ENCODE data around the gene MIB2. TPM values are rescaled to one million over a fixed set of nuclear protein-coding genes. Genes with fewer than 3 reads are reported as not detected.

Gene MIB2
- total RNA-seq, 3 donors from 2014 or later, result 37.4 to 40.3 (median 37.7) TPM

GRCh38 chr1:1616045-1616790 lies 918 bp downstream of the MIB2 start:
- Mint-ChIP-seq H3K9me3 (no peaks in the 10 kb centered on the region), H3K27me3 (ENCODE audit: low read depth) (no peaks in the 10 kb centered on the region), H3K4me3 (peak overlapping the region; percentile 82), H3K36me3 (ENCODE audit: insufficient read depth) (peaks cover 3% of the 10 kb centered on the region), H3K4me1 (ENCODE audit: low read depth) (peaks cover 33% of the 10 kb centered on the region)
- peak; percentile 35 to 39 for ATAC-seq
- DNase-seq, result no peak

DNA sequence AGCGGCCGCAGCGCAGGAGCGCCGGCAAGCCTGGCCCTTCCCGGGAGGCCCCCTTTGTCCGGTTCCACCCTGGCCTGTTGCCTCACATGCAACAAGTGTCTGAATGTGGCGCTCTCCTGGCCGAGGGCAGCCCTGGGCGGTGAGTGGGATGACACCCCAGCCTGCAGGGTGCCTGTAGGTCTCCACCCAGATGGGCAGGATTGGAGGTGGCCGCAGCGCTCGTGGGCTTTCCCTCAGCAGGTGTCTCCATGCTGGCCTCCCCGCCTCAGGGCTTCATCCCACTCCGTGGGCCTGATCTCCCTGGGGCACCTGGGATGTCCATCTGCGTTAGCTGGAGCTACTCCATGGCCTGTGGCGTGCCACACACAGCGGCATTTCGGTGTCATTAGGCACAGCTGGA lies 1.5 kb downstream of the MIB2 start:
- peak overlapping the region; percentile 82 for H3K4me3 Mint-ChIP-seq
- no peaks in the 10 kb centered on the region for H3K9me3 Mint-ChIP-seq
- no peak for DNase-seq
- H3K36me3 Mint-ChIP-seq (ENCODE audit: insufficient read depth), result peaks cover 3% of the 10 kb centered on the region
- peaks cover 33% of the 10 kb centered on the region for H3K4me1 Mint-ChIP-seq (ENCODE audit: low read depth)
- no peaks in the 10 kb centered on the region for H3K27me3 Mint-ChIP-seq (ENCODE audit: low read depth)
- no peak for ATAC-seq

DNA sequence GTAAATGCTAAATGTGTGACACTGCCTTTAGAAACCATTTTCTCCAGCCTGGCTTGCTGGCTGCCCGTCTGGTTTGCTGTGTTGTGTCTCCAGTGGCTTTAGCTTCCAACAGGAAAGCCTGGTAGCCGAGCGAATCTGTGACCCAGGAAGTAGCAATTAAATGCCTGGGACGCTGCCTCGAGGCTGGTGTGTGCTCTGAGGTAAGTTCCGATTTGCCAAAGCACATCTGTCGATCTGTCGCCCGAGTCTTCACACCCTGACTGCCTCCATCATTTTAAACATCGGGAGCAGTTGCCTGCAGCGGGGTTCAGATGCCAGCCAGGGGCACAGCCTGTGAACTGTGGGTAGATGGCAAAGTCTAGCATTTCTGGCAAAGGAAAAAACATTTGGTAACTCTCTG lies 2.2 kb downstream of the MIB2 start:
- Mint-ChIP-seq H3K9me3 (no peaks in the 10 kb centered on the region), H3K27me3 (ENCODE audit: low read depth) (no peaks in the 10 kb centered on the region)

DNA sequence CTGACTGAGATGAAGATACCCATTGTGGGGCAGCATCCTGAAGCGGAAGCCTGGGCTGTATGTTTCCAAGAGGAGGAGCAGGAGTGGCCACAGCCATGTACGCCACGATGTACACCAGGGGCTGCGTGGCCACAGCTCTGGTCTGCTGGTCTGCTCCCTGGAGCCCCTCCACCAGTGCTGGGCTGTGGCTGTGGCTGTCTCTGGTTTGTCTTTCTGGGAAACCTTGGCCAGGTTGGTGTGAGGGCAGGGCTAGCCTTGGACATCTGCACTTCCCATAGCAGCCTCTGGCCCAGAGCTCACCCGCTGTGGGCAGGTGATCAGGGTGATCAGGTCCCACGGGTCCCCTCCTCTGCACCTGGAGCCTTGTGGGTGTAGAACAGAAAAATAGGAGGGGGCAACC lies 2.6 kb downstream of the MIB2 start:
- ATAC-seq (no peak), DNase-seq (no peak)

More for the DNA sequence above, 2.2 kb downstream of the MIB2 start:
- DNase-seq (no peak), ATAC-seq (no peak)
- Mint-ChIP-seq H3K4me1 (ENCODE audit: low read depth) (peaks cover 29% of the 10 kb centered on the region), H3K36me3 (ENCODE audit: insufficient read depth) (peaks cover 3% of the 10 kb centered on the region), H3K4me3 (peak overlapping the region; percentile 82)

GRCh38 chr1:1618396-1619068 lies 3.2 kb downstream of the MIB2 start:
- Mint-ChIP-seq H3K36me3 (ENCODE audit: insufficient read depth) (peaks cover 3% of the 10 kb centered on the region), H3K4me3 (no peak overlapping the region), H3K27me3 (ENCODE audit: low read depth) (no peaks in the 10 kb centered on the region), H3K9me3 (no peaks in the 10 kb centered on the region), H3K4me1 (ENCODE audit: low read depth) (peaks cover 32% of the 10 kb centered on the region)
- DNase-seq, result no peak
- no peak for ATAC-seq

More for the DNA sequence above, 2.6 kb downstream of the MIB2 start:
- H3K27me3 Mint-ChIP-seq (ENCODE audit: low read depth), result no peaks in the 10 kb centered on the region
- peaks cover 33% of the 10 kb centered on the region for H3K4me1 Mint-ChIP-seq (ENCODE audit: low read depth)
- H3K9me3 Mint-ChIP-seq, result no peaks in the 10 kb centered on the region
- peaks cover 3% of the 10 kb centered on the region for H3K36me3 Mint-ChIP-seq (ENCODE audit: insufficient read depth)
- peak overlapping the region; percentile 82 for H3K4me3 Mint-ChIP-seq

GRCh38 chr1:1619917-1620361 lies 4.6 kb downstream of the MIB2 start:
- Mint-ChIP-seq H3K36me3 (ENCODE audit: insufficient read depth) (peaks cover 3% of the 10 kb centered on the region), H3K9me3 (no peaks in the 10 kb centered on the region), H3K27me3 (ENCODE audit: low read depth) (no peaks in the 10 kb centered on the region), H3K4me1 (ENCODE audit: low read depth) (peaks cover 18% of the 10 kb centered on the region), H3K4me3 (no peak overlapping the region)
- no peak for DNase-seq
- no peak for ATAC-seq

DNA sequence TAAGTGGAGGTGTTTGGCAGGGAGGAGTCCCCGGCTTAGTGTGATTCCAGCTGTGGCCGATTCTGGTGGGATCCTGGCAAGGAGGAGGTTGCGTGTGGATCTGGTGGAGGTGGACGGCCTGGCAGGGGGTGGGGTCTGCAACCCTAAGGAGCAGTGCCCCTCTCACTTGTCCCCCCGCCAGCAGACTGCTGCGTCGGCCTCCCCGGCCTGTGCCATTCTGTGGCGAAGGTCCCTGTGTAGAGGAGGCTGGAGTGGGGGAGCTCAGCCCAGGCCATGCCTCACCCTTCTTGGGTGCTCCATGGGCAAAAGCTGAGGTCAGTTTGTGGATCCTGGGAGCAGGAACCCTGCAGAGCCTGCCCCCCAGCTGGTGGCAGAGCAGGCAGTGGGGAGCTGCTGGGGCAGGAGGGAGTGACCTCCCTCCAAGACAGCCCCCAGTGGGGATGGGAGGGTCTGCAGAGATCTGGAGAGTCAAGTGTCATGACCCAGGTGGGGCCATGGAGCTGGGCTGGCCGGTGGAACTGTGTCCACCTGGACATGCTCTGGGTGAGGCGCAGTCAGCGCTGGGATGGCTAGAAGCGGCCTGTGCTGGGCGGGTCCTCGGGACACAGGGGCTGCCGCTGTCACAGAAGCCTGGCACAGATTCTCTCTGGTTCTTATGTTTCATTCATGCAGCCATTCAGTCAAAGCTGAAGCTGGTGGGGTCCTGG lies 5.3 kb downstream of the MIB2 start:
- no peak overlapping the region for H3K4me3 Mint-ChIP-seq
- ATAC-seq, result no peak
- H3K9me3 Mint-ChIP-seq, result no peaks in the 10 kb centered on the region
- H3K27me3 Mint-ChIP-seq (ENCODE audit: low read depth), result no peaks in the 10 kb centered on the region
- no peak for DNase-seq
- H3K36me3 Mint-ChIP-seq (ENCODE audit: insufficient read depth), result peaks cover 3% of the 10 kb centered on the region
- peaks cover 16% of the 10 kb centered on the region for H3K4me1 Mint-ChIP-seq (ENCODE audit: low read depth)

DNA sequence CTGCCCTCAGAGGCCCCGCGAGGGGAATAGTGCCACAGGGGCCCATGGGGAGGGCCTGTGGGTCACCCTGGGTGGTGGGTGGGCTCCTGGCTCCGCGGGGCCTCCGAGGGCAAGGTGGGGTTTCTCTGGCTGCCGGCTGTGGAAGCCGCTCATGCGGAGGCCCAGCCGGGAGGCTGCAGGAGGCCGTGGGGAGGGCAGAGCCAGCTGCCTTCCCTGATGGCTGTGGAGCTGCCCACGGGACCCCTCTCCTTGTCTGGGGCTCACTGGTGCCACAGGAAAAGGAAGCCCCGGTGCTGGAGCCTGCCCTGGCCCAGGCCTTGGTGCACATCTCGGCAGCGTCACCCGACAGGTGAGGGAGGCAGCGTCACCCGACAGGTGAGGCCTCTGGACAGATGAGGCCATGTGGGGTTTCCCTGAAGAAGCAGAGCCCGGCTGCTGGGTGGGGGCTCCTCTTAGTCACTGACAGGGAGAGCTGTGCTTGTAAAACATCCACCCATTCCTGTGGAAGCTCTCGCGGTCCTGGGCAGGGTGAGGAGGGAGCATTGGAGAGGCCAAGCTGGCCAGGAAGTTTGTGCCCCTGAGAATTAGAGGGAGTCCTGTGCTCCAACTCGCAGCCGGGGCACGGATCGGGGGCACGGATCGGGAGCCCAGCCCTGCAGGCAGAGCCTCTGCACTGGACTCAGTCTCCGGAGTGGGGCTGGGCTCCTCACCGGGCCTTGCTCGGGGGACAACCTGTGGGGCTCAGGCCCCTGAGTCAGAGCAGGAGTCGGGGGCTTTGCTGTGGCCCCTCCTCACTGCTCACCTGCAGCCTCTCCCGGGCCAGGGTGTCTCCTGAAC lies 6.1 kb downstream of the MIB2 start:
- DNase-seq (no peak), ATAC-seq (no peak)
- H3K9me3 Mint-ChIP-seq, result no peaks in the 10 kb centered on the region
- H3K27me3 Mint-ChIP-seq (ENCODE audit: low read depth), result no peaks in the 10 kb centered on the region
- no peak overlapping the region for H3K4me3 Mint-ChIP-seq
- H3K36me3 Mint-ChIP-seq (ENCODE audit: insufficient read depth), result peaks cover 3% of the 10 kb centered on the region
- H3K4me1 Mint-ChIP-seq (ENCODE audit: low read depth), result peaks cover 16% of the 10 kb centered on the region

- ATAC-seq (no peak), DNase-seq (no peak)
- H3K36me3 Mint-ChIP-seq (ENCODE audit: insufficient read depth), result peaks cover 3% of the 10 kb centered on the region
- H3K4me1 Mint-ChIP-seq (ENCODE audit: low read depth), result peaks cover 9% of the 10 kb centered on the region
- no peaks in the 10 kb centered on the region for H3K9me3 Mint-ChIP-seq
- no peak overlapping the region for H3K4me3 Mint-ChIP-seq
- H3K27me3 Mint-ChIP-seq (ENCODE audit: low read depth), result no peaks in the 10 kb centered on the region
These were observed 6.9 kb downstream of the MIB2 start for GRCh38 chr1:1622010-1622787.

- Mint-ChIP-seq H3K27me3 (ENCODE audit: low read depth) (no peaks in the 10 kb centered on the region), H3K4me1 (ENCODE audit: low read depth) (peaks cover 4% of the 10 kb centered on the region), H3K36me3 (ENCODE audit: insufficient read depth) (peaks cover under 1% of the 10 kb centered on the region), H3K9me3 (no peaks in the 10 kb centered on the region), H3K4me3 (no peak overlapping the region)
- DNase-seq (no peak), ATAC-seq (no peak)
These were observed 7.4 kb downstream of the MIB2 start for GRCh38 chr1:1622788-1623094.

DNA sequence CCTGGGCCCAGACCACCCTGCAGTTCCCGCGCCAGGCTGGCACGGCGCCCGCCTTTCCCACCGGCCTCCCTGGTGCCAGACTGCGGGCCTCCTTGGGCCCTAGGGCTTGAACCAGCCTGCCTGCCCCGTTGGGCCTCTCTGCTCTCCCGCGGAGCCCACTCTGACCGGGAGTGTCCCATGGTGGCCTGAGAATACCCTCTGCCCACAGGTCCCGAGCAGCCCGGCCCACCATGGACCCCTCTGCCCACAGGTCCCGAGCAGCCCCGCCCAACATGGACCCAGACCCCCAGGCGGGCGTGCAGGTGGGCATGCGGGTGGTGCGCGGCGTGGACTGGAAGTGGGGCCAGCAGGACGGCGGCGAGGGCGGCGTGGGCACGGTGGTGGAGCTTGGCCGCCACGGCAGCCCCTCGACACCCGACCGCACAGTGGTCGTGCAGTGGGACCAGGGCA lies 7.9 kb downstream of the MIB2 start:
- H3K4me1 Mint-ChIP-seq (ENCODE audit: low read depth), result peaks cover 4% of the 10 kb centered on the region
- DNase-seq (no peak), ATAC-seq (no peak)
- no peaks in the 10 kb centered on the region for H3K9me3 Mint-ChIP-seq
- H3K36me3 Mint-ChIP-seq (ENCODE audit: insufficient read depth), result no peaks in the 10 kb centered on the region
- no peak overlapping the region for H3K4me3 Mint-ChIP-seq
- H3K27me3 Mint-ChIP-seq (ENCODE audit: low read depth), result no peaks in the 10 kb centered on the region

GRCh38 chr1:1623631-1624442 lies 8.5 kb downstream of the MIB2 start:
- Mint-ChIP-seq H3K9me3 (no peaks in the 10 kb centered on the region), H3K36me3 (ENCODE audit: insufficient read depth) (no peaks in the 10 kb centered on the region), H3K27me3 (ENCODE audit: low read depth) (no peaks in the 10 kb centered on the region), H3K4me3 (no peak overlapping the region), H3K4me1 (ENCODE audit: low read depth) (peaks cover 4% of the 10 kb centered on the region)
- no peak for DNase-seq
- ATAC-seq, result no peak
